Spleen (tissue), 3 donors: ENCODE data around the gene SMIM3.
"Not testable (repeated sequence)": the region's sequence is repeated elsewhere in the genome, so short reads cannot be mapped to it uniquely, and the experiment has no call there.

ENCODE experiments used
- POLR2A ChIP-seq, 3 donors: fragments of 450-650 bp; IDR thresholded peaks; one replicate each; pipeline ENCODE4 v1.5.1; 2017; ENCODE audit warnings: antibody characterized with exemption in 3 of 3, mild to moderate bottlenecking in 1 of 3
- POLR2AphosphoS5 ChIP-seq, 3 donors: sonication (generic); formaldehyde crosslinking; IDR thresholded peaks; one replicate each; pipeline ENCODE4 v1.5.1; 2017; ENCODE audit warnings: antibody characterized with exemption in 3 of 3

GRCh38 chr5:150743142-150743488, 35.4 kb upstream of the SMIM3 start:
- TF ChIP-seq POLR2A, POLR2AphosphoS5 (IDR thresholded peaks at IDR 0.05): not testable (repeated sequence)
